ENCODE measurements around the gene ZBTB45.

The ZBTB45 gene

GRCh38 chr19:58538257-58539168, 18.9 kb upstream of the ZBTB45 start:
- peak; percentile 79 for DNase-seq

- no peak for DNase-seq
These were observed 17.5 kb upstream of the ZBTB45 start for GRCh38 chr19:58536852-58537798.

DNA sequence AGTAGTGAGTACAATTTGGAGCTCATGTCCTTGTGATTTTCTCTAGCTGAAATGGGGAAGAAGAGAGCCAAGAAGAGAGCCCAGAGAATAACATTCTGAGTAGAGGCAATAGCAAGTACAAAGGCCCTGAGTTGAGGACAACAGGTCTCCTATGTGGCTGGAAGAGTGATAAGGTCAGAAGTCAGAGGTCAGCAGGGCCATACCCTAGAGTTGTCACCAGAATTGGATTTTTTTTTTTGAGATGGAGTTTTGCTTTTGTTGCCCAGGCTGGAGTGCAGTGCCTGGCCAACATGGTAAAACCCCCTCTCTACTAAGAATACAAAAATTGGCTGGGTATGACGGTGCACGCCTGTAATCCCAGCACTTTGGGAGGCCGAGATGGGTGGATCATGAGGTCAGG, 16.2 kb upstream of the ZBTB45 start:
- DNase-seq, result no peak

- no peak for DNase-seq
These were observed 11.6 kb upstream of the ZBTB45 start for GRCh38 chr19:58531034-58531840.

GRCh38 chr19:58529405-58529804, 9.8 kb upstream of the ZBTB45 start:
- no peak for DNase-seq

- no peak for DNase-seq
These were observed 3.1 kb upstream of the ZBTB45 start for GRCh38 chr19:58522709-58523108.

- DNase-seq, result no peak
These were observed 2.0 kb upstream of the ZBTB45 start for GRCh38 chr19:58521651-58522050.

DNA sequence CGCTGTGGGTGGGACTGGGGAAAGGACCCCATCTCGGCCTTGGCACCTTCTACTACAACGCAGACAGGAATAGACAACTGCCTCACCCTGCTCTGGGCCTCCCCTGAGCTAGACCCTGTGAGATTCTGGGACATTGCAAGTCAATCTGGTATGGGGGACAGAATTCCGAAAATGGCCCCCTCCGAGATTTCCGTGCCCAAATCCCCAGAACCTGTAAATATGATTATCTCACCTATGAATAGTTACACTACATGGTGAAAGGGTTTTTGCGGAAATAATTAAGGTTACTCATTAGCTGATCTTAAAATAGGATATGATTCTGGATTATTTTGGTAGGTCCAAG, 618 bp upstream of the ZBTB45 start:
- no peak for DNase-seq

- DNase-seq, result no peak
These were observed 589 bp downstream of the ZBTB45 start for GRCh38 chr19:58519087-58519354.

- no peak for DNase-seq
These were observed 1.1 kb downstream of the ZBTB45 start for GRCh38 chr19:58518256-58519086.

- no peak for DNase-seq
These were observed 2.4 kb downstream of the ZBTB45 start for GRCh38 chr19:58516964-58517833.

DNA sequence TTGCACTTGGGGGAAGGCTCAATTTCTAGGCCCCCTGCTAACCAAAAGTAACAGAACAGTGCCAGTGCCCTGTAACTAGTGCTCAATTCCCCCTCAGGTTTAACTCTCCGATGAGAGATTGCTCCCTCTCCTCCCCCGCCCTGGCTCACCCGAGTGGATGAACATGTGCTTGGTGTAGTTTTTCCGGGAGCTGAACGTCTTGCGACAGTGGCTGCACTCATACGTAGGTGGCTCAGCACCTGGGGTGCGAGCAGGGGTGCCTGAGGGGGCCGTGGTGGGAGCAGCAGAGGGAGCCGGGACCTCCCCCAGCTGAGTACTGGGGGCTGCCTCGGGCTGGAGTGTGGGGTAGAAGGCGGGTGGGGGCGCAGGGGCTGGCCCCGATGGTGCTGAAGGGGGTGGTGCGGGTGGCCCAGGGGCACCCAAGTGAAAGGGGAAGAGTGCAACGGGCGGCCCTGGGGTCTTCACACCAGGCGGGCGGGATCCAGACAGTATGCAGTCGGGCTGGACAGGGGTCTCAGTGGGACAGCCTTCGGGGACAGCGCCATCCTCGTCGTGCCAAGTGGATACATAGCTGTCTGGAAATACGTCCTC, 3.3 kb downstream of the ZBTB45 start:
- no peak for DNase-seq

- DNase-seq, result no peak
These were observed 4.4 kb downstream of the ZBTB45 start for GRCh38 chr19:58515259-58515658.

- DNase-seq, result no peak
These were observed 5.0 kb downstream of the ZBTB45 start for GRCh38 chr19:58514564-58515022.

- peak; percentile 74 for DNase-seq
These were observed 5.7 kb downstream of the ZBTB45 start for GRCh38 chr19:58513694-58514563.

- DNase-seq, result no peak
These were observed 6.4 kb downstream of the ZBTB45 start for GRCh38 chr19:58513213-58513693.

DNA sequence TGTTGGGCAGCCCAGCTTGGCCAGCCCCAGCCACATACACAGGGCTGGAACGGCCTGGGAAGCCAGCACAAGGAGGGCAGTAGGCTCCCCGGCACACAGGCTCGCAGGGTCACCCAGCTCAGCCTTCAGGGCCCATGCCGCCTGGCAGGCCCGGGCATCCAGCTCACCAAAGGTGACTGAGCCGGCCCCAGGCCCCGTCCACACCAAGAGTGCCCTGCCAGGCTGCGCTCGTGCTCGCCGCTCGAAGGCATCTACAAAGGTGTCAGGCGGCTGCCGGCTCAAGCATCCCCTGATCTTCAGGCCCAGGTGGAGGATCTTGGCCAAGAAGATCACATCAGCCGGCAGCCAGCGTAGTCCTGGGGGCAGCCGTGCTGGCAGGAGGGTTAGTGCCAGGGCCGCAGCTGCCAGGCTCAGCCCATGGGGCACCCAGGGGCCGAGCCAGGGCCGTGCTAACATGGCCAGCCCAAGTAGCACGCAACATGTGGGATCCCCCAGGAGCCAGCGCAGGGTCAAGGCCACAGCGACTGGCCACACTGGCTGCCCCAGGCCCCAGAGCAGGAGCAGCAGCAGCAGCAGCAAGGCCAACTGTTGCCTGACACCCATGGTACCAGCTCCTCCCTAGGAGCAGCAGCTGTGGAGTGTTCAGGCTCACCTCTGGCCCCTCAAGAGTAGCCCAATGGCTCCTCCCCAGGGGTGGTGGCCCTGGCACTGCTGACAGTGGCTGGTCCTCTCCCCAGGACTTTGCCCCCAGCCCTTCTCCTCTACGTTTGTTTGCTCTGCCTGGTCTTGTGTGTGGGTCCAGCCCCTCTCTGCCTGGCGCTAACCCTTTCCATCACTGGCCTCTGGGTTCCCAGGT, 8.0 kb downstream of the ZBTB45 start, which contains the start of gene SLC27A5:
SLC27A5 (minus strand) TSS at position 640 of the 856 bp plus-strand sequence; CDS start at position 603, 37 bp downstream.
- DNase-seq, result no peak

Data from NCI-H1436 treated with DMSO at 0.1 percent for 48 hours (cell line).